ENCODE results near the gene C16orf54. TPM values are rescaled to one million over a fixed set of nuclear protein-coding genes. Genes with fewer than 3 reads are reported as not detected.
"Not testable (repeated sequence)": the region's sequence is repeated elsewhere in the genome, so short reads cannot be mapped to it uniquely, and the experiment has no call there.

C16orf54 gene
- total RNA-seq, 1 experiment from 2014 or later: not detected

DNA sequence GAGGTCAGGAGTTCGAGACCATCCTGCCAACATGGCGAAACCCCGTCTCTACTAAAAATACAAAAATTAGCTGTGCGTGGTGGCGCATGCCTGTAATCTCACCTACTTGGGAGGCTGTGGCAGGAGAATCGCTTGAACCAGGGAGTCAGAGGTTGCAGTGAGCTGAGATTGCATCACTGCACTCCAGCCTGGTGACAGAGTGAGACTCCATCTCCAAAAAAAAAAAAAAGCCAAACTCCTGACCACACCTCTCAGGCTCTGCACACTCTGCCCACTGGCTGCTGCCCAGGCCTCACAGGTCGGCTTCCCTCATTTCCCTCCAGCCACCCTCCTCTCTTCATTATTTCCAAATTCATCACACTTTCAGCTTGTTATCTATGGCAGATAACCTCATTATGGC lies 26.5 kb upstream of the C16orf54 start:
- DNase-seq (ENCODE audit: low read depth); in situ Hi-C loops (cut with HindIII; ENCODE audit: low pct_unique_long_range_greater_than_20kb, low sequenced_read_pairs): not testable (repeated sequence)

DNA sequence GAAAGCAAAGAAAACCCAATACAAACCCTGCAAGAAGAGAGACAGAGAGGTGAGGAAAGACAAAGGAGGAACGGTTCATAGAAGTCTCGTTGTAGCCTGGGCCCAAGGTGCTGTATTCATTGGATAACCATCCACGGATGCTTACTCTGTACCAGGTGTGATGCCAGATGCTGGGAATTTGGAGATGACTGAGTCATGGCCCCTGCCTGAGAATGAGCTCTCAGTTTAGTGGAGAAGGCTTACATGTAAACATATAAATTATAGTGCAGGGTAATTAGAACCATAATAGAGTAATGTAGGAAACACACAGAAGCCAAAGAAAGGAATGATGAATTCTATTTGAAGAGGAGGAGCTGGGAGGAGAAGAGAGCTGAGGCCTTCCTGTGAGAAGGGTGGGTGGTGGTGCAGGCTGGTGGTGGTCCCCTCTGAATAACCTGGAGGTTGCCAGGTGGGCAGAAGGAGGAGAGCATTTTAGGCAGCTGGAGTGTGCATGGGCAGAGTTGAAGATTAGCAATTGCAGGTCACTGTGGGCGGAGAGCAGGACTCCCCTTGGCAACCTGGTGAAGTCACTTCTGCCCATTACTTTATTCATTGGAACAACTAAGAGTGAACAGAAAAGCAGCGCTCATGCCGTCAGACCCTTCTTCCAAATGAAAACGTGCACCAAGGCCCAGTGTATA lies 24.6 kb upstream of the C16orf54 start:
- in situ Hi-C loops (cut with HindIII; ENCODE audit: low pct_unique_long_range_greater_than_20kb, low sequenced_read_pairs): no loop called here

DNA sequence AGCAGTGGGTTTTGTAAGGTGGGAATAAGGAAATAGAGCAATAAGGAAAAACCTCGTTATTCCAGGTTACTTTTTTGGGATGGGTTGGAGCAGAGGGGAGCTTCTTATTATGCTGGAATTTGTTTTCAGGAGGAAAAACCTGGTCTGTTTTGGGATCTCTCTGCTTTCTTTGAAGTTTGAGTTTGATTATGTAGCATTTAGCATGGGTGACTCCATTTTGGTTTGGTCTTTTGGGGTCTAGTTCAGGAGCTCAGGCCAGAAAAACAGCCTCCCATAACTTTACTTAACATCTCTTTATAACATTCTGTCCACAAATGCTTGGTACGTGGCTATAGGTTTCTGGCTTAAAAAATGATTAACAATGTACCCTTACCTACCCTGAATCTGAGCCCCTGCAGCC lies 23.7 kb upstream of the C16orf54 start:
- DNase-seq (ENCODE audit: low read depth): no peak
- in situ Hi-C loops (cut with HindIII; ENCODE audit: low pct_unique_long_range_greater_than_20kb, low sequenced_read_pairs): no loop called here

More for the DNA sequence above, 24.6 kb upstream of the C16orf54 start:
- DNase-seq (ENCODE audit: low read depth): no peak

DNA sequence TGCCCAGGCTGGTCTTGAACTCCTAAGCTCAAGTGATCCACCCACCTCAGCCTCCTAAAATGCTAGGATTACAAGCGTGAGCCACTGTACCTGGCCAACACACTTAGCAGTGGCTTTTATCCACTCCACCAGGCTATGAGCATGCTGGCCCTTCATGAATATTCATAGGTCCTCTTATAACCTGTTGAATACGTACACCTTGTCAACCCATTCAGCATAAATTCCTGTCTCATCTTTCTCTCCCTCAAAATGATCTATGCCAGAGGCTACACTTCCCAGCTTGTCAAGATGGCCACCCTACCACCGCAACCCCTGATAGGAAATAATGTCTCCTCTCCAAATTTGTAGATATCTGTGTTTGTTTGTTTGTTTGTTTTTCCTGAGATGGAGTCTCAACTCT lies 21.3 kb upstream of the C16orf54 start:
- no peak for DNase-seq (ENCODE audit: low read depth)
- in situ Hi-C loops (cut with HindIII; ENCODE audit: low pct_unique_long_range_greater_than_20kb, low sequenced_read_pairs): no loop called here

DNA sequence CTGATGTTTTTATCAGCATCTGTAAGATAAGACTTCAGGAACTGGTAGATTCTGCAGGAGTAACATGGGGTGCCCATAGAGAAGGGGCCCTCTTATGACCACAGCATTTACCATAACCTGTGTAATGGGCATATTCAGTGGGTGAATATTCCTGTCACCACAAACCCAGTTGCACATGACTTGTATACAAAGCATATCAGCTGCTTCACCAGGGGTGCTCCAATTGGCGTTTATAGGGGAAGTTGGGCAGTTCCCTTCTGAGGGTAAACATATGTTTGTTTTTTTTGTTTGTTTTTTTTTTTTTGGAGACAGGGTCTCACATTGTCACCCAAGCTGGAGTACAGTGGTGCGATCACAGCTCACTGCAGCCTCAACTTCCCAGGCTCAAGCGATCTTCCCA lies 20.8 kb upstream of the C16orf54 start:
- no peak for DNase-seq (ENCODE audit: low read depth)
- in situ Hi-C loops (cut with HindIII; ENCODE audit: low pct_unique_long_range_greater_than_20kb, low sequenced_read_pairs): no loop called here

DNA sequence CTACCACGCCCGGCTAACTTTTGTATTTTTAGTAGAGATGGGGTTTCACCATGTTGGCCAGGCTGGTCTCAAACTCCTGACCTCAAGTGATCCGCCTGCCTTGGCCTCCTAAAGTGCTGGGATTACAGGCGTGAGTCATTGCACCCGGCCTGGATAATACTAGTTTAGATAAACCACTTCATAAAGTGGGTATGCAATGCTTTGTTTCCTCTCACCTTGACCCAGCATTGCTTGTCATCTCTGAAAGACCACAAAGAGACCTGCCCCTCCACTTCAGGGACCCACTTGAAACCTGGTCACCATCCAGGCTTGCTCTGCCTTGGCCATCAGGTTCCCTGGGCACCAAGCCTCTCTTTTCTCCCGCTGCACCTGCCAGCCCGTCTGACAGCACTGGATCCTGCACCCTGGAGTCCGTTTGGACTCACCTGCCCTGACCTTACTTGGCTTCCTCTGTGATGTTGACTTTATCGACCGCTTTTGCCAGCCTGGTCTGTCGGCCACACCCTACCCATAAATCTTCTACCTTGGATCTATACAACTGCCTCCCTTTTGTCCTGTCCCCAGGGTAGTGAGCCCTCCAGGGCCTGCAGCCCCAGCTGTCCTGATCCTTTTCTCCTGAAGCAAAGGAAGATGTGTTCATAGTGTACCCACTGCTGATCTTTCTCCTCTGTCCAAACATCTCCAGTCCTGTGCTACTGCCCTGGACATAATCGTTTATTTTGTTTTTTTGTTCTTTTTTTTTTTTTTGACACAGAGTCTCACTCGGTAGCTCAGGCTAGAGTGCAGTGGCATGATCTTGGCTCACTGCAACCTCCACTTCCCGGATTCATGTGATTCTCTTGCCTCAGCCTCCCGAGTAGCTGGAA lies 19.6 kb upstream of the C16orf54 start:
- in situ Hi-C loops (cut with HindIII; ENCODE audit: low pct_unique_long_range_greater_than_20kb, low sequenced_read_pairs): no loop called here
- DNase-seq (ENCODE audit: low read depth): no peak

DNA sequence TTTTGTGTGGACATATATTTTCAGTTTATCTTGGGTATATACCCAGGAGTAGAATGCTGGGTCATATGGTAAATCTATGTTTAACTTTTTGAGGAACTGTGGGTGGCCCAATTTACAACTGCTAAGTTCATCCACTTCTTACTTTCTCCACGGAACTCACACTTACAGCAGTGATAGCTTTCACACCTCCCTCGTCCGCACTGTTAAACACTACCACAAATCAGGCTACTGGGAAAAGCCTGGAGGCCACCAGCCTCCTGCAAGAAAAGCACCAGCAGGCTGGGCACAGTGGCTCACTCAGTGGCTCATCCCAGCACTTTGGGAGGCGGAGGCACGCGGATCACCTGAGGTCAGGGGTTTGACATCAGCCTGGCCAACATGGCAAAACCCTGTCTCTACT lies 17.5 kb upstream of the C16orf54 start:
- in situ Hi-C loops (cut with HindIII; ENCODE audit: low pct_unique_long_range_greater_than_20kb, low sequenced_read_pairs): no loop called here
- DNase-seq (ENCODE audit: low read depth): no peak

DNA sequence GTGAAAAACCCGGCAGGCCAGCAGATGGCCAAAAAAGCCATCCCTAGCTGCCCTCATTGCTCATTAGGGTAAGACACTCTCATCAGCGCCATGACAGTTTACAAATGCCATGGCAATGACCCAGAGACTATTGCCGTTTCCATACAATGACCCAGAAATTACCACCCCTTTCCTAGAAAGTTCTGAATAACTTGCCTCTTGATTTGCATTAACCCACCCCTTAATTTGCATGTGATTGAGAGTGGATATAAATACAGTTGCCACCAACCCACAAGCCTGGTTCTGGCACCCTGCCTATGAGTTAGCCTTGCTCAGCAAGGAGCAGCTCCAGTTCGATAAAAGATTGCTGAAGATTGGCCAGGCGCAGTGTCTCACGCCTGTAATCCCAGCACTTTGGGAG lies 16.1 kb upstream of the C16orf54 start:
- no peak for DNase-seq (ENCODE audit: low read depth)
- in situ Hi-C loops (cut with HindIII; ENCODE audit: low pct_unique_long_range_greater_than_20kb, low sequenced_read_pairs): no loop called here

DNA sequence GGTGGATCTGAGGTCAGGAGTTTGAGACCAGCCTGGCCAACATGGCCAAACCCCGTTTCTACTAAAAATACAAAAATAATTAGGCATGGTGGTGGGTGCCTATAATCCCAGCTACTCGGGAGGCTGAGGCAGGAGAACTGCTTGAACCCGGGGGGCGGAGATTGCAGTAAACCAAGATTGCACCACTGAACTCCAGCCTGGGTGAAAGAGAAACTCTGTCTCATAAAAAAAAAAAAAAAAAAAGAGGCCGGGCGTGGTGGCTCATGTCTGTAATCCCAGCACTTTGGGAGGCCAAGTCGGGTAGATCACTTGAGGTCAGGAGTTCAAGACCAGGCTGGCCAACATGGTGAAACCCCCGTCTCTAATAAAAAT lies 15.5 kb upstream of the C16orf54 start:
- DNase-seq (ENCODE audit: low read depth); in situ Hi-C loops (cut with HindIII; ENCODE audit: low pct_unique_long_range_greater_than_20kb, low sequenced_read_pairs): not testable (repeated sequence)

DNA sequence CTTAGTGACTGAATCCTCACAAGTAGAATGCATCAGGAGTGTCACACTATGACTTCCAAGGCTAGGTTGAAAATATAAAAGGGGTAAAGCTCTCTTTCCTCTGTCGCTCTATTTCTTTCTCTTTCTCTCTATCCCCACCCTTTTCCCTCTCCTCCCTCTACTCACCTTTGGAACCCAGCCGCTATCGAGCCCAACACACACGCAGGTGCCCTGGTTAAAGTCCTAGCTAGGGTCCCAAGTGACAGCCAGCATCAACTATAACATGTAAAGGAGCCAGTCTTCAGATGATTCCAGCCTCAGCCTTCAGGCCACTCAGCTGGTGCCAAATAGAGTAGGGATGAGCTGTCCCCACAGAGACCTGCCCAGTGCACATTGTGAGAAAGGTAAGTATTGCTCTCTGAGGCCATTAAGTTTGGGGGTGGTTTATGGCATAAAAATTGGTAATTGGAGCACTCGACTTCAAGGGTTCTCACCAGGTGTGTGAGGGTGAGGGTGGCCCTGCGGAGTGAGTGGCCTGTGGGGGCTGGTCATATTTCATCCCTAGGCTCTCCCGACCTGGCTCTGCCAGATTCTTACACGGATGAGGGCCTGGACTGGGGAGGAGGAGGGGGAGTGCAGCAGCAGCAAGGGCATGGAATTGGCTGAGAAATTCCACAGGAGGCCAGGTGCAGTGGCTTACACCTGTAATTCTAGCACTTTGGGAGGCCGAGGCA lies 14.9 kb upstream of the C16orf54 start:
- in situ Hi-C loops (cut with HindIII; ENCODE audit: low pct_unique_long_range_greater_than_20kb, low sequenced_read_pairs): no loop called here
- no peak for DNase-seq (ENCODE audit: low read depth)

DNA sequence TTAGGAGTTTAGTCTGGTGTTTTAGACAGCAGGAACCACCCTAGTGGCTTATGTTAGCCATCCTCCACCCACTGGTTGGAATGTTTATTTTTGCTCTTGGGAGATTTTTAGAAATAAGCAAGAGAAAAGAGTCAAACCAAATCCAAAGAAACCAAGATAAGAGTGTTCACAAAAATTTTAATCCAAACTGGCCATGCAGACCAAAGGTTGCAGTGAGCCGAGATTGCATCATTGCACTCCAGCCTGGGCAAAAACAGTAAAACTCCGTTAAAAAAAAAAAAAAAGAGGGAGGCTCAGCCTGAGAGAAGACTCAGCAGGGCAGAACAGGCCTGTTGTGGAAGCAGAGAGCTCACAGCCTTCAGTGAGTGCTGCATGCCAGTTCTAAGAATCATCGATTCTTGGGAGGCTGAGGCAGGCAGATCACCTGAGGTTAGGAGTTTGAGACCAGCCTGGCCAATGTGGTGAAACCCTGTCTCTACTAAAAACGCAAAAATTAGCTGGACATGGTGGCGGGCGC lies 12.2 kb upstream of the C16orf54 start:
- in situ Hi-C loops (cut with HindIII; ENCODE audit: low pct_unique_long_range_greater_than_20kb, low sequenced_read_pairs): no loop called here
- peak; percentile 46 for DNase-seq (ENCODE audit: low read depth)

DNA sequence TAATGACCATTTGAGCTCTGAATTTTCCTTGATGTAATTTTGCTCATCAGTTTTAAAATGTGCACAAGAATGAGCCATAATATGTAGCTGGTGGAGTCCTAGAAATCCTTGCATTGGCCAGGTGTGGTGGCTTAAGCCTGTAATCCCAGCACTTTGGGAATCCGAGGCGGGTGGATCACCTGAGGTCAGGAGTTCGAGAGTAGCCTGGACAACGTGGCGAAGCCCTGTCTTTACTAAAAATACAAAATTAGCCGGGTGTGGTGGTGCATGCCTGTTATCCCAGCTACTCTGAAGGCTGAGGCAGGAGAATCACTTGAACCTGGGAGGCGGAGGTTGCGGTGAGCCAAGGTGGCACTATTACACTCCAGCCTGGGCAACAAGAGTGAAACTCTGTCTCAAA lies 11.3 kb upstream of the C16orf54 start:
- in situ Hi-C loops (cut with HindIII; ENCODE audit: low pct_unique_long_range_greater_than_20kb, low sequenced_read_pairs): not testable (repeated sequence)

DNA sequence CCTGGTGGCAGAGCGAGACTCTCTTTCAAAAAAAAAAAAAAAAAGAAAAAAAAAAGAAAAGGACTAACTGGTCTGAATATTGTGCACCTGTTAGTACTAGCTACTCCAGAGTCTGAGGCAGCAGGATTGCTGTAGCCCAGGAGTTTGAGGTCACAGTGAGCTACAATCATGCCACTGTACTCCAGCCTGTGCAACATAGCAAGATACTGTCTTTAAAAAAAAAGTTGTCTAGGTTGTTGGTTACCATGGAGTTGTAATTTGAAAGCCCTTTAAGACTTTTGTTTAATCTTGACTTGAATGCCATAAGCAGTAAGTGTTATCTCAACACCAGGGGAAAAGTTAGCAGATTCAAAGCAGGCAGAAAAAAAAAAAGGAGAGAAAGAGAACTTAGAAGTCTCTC lies 10.9 kb upstream of the C16orf54 start:
- no peak for DNase-seq (ENCODE audit: low read depth)
- in situ Hi-C loops (cut with HindIII; ENCODE audit: low pct_unique_long_range_greater_than_20kb, low sequenced_read_pairs): no loop called here

More for the DNA sequence above, 11.3 kb upstream of the C16orf54 start:
- DNase-seq (ENCODE audit: low read depth): not testable (repeated sequence)

DNA sequence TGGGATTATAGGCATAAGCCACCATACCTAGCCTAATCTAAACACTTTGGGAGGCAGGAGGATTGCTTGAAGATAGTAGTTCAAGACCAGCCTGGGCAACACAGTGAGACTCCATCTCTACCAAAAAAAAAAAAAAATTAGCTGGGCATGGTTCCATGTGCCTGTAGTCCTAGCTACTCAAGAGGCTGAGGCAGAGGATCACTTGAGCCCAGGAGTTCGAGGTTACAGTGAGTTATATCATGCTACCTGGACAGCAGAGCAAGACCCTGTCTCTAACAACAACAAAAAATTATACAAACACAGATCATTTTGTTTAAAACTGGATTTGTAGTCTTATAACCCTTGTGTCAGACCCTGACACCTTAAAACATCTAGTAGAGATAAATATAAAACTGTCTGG lies 7.7 kb upstream of the C16orf54 start:
- DNase-seq (ENCODE audit: low read depth): no peak
- in situ Hi-C loops (cut with HindIII; ENCODE audit: low pct_unique_long_range_greater_than_20kb, low sequenced_read_pairs): no loop called here

DNA sequence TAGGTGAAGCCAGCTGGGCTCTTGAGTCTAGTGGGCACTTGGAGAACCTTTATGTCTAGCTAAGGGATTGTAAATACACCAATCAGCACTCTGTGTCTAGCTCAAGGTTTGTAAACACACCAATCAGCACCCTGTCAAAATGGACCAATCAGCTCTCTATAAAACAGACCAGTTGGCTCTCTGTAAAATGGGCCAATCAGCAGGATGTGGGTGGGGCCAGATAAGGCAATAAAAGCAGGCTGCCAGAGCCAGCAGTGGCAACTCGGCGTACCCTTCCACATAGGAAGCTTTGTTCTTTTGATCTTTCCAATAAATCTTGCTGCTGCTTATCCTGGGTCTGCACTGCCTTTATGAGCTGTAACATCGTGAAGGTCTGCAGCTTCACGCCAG lies 3.0 kb upstream of the C16orf54 start:
- DNase-seq (ENCODE audit: low read depth); in situ Hi-C loops (cut with HindIII; ENCODE audit: low pct_unique_long_range_greater_than_20kb, low sequenced_read_pairs): not testable (repeated sequence)

DNA sequence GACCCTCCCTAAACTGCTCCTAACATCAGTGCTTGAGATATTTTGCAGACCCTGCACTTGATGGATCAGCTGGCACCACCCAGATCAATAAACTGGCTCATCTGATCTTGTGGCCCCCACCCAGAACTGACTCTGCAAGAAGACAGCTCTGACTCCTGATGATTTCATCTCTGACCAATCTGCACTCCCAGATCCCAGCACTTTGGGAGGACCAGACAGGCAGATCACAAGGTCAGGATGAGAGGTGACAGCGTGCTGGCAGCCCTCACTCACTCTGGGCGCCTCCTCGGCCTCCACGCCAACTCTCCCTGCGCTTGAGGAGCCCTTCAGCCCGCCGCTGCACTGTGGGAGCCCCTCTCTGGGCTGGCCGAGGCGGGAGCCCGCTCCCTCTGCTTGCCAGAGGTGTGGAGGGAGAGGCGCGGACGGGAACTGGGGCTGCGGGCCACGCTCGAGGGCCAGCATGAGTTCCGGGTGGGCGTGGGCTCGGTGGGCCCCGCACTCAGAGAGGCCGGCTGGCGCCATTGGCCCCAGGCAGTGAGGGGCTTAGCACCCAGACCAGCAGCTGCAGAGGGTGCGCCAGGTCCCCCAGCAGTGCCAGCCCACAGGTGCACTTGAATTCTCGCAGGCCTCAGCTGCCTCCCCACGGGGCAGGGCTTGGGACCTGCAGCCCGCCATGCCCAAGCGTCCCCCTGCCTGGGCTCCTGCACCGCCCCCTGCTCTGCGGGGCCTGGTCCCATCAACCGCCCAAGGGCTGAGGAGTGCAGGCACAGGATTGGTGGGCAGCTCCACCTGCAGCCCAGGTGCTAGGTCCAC lies 2.4 kb upstream of the C16orf54 start:
- in situ Hi-C loops (cut with HindIII; ENCODE audit: low pct_unique_long_range_greater_than_20kb, low sequenced_read_pairs): no loop called here
- DNase-seq (ENCODE audit: low read depth): no peak

DNA sequence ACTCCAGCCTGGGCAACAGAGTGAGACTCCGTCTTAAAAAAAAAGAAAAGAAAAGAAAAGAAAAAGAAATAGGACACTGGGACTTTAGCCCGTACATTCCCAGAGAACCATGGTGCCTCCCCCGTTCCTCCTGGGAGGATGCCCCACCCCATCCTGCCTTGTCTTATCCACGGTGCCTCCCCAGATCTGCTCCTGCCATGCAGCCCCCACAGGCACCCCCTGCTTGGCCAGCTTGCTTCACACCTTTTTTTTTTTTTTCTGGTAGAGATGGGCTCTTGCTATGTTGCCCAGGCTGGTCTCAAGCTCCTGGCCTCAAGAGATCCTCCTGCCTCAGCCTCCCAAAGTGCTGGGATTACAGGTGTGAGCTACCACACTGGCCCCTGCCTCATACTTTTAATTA lies 728 bp upstream of the C16orf54 start:
- DNase-seq (ENCODE audit: low read depth); in situ Hi-C loops (cut with HindIII; ENCODE audit: low pct_unique_long_range_greater_than_20kb, low sequenced_read_pairs): not testable (repeated sequence)

Data from Caki2 (cell line).